A549 (cell line): ENCODE measurements around the gene ZDHHC18. TPM values are rescaled to one million over a fixed set of nuclear protein-coding genes. Genes with fewer than 3 reads are reported as not detected.

Experiments used
- ATAC-seq, 2 experiments: fragments of 200-7000 bp in 1 of 2; fragments of >200 bp in 1 of 2; cut with Nextera tagmentation in 1 of 2; cut with Tn5 transposase in 1 of 2; 3 replicates each; pipeline versions ENCODE4 v1.8.0 to v1.9.1; 2018 to 2020; ENCODE audit warnings: mild to moderate bottlenecking in 1 of 2, moderate library complexity in 1 of 2
- CTCF ChIA-PET: fragments of 300-600 bp; sonication (Branson Sonifier 250); formaldehyde crosslinking; extraction: SDS; loops from one replicate; lab custom pipeline; 2021; ENCODE audit warnings: antibody characterized with exemption, inconsistent platforms; lab: Yijun Ruan, JAX
- POLR2A ChIA-PET: fragments of 350-600 bp; formaldehyde crosslinking; extraction: SDS; loops from one replicate; lab custom pipeline; 2021; ENCODE audit warnings: antibody characterized with exemption, inconsistent platforms; lab: Yijun Ruan, JAX
- DNase-seq, 2 experiments: peaks; one replicate each; pipeline versions ENCODE4 v3.0.0 to v3.0.0-alpha.2; 2011 to 2016; ENCODE audit warnings: low read depth in 1 of 2, low spot score in 1 of 2
- FAIRE-seq: peaks from 2 replicates; lab custom pipeline; 2011; peaks lifted over from hg19 to GRCh38; lab: Jason Lieb, UNC
- H3K27ac ChIP-seq, 2 experiments: fragments of >200 bp; sonication (Bioruptor Twin); formaldehyde crosslinking; 3 replicates each; pipeline ENCODE4 v1.5.1; 2016 to 2017
- H3K4me1 ChIP-seq: fragments of >200 bp; sonication (Bioruptor Twin); formaldehyde crosslinking; 3 replicates; pipeline ENCODE4 v1.6.1; 2016
- H3K4me2 ChIP-seq: fragments of >200 bp; sonication (Bioruptor Twin); formaldehyde crosslinking; 3 replicates; pipeline ENCODE4 v1.6.1; 2016
- H3K4me3 ChIP-seq: fragments of >200 bp; sonication (Bioruptor Twin); formaldehyde crosslinking; 3 replicates; pipeline ENCODE4 v1.5.1; 2016
- H3K9me3 ChIP-seq: fragments of >200 bp; sonication (Bioruptor Twin); formaldehyde crosslinking; 3 replicates; pipeline ENCODE4 v1.6.1; 2016
- CEBPB ChIP-seq, 2 experiments: fragments of >200 bp in 1 of 2; sonication (Bioruptor Twin) in 1 of 2; formaldehyde crosslinking in 1 of 2; IDR thresholded peaks; 2 replicates each; pipeline ENCODE4 v1.6.1; 2012 to 2016
- CTCF ChIP-seq: fragments of >200 bp; sonication (Bioruptor Twin); formaldehyde crosslinking; IDR thresholded peaks from 3 replicates; pipeline ENCODE4 v1.5.1; 2016
- EHMT2 ChIP-seq: fragments of 200-600 bp; sonication (generic); IDR thresholded peaks from 2 replicates; pipeline ENCODE4 v1.6.1; 2016; ENCODE audit warnings: antibody characterized with exemption, low read depth, mild to moderate bottlenecking, moderate library complexity
- ESRRA ChIP-seq: fragments of 150-350 bp; IDR thresholded peaks from 2 replicates; pipeline ENCODE4 v1.6.1; 2014; ENCODE audit warnings: mild to moderate bottlenecking, low read length, borderline replicate concordance
- FOSB ChIP-seq: fragments of 250-450 bp; sonication (Bioruptor Pico); IDR thresholded peaks from 2 replicates; pipeline ENCODE4 v1.5.0; 2020; ENCODE audit warnings: mild to moderate bottlenecking, moderate library complexity
- FOSL2 ChIP-seq, 2 experiments: fragments of 450-650 bp in 1 of 2; fragments of >200 bp in 1 of 2; sonication (Bioruptor Twin) in 1 of 2; formaldehyde crosslinking; IDR thresholded peaks; 2 replicates each; pipeline versions ENCODE4 v1.5.0 to v1.6.1; 2016 to 2020; ENCODE audit warnings: mild to moderate bottlenecking in 1 of 2, moderate library complexity in 1 of 2
- HES2 ChIP-seq: fragments of >200 bp; sonication (Bioruptor Twin); formaldehyde crosslinking; IDR thresholded peaks from 2 replicates; pipeline ENCODE4 v1.6.1; 2016
- HEYL ChIP-seq: fragments of 250-450 bp; sonication (Bioruptor Pico); IDR thresholded peaks from 2 replicates; pipeline ENCODE4 v1.8.0; 2021; ENCODE audit warnings: mild to moderate bottlenecking, moderate library complexity
- JUNB ChIP-seq: fragments of >200 bp; sonication (Bioruptor Twin); formaldehyde crosslinking; IDR thresholded peaks from 2 replicates; pipeline ENCODE4 v1.6.1; 2016
- KDM1A ChIP-seq: fragments of 200-600 bp; sonication (generic); IDR thresholded peaks from 2 replicates; pipeline ENCODE4 v1.6.1; 2016; ENCODE audit warnings: low read depth, mild to moderate bottlenecking
- MAFK ChIP-seq: fragments of 450-650 bp; IDR thresholded peaks from 2 replicates; pipeline ENCODE4 v1.6.1; 2014; ENCODE audit not compliant: partially characterized antibody
- PHF8 ChIP-seq: fragments of 200-600 bp; sonication (generic); IDR thresholded peaks from 2 replicates; pipeline ENCODE4 v1.6.1; 2016; ENCODE audit warnings: low read depth, mild to moderate bottlenecking, antibody characterized with exemption, moderate library complexity, borderline replicate concordance
- POLR2AphosphoS2 ChIP-seq: conservative IDR thresholded peaks from 2 replicates; pipeline ENCODE4 v1.6.1; 2012; ENCODE audit warnings: low read length, improper control_type of control experiment, inconsistent platforms
- RCOR1 ChIP-seq: fragments of 150-350 bp; IDR thresholded peaks from 2 replicates; pipeline ENCODE4 v1.6.1; 2014; ENCODE audit warnings: antibody characterized with exemption, low read length, low read depth
- USF2 ChIP-seq: fragments of 450-650 bp; IDR thresholded peaks from 2 replicates; pipeline ENCODE4 v1.6.1; 2014; ENCODE audit warnings: antibody characterized with exemption
- ZC3H11A ChIP-seq: fragments of 450-650 bp; IDR thresholded peaks from 2 replicates; pipeline ENCODE4 v1.6.1; 2014; ENCODE audit warnings: antibody characterized with exemption, mild to moderate bottlenecking
- WGBS: methylation state at CpG from one replicate; pipeline ENCODE4 v1.1.6; 2017; ENCODE audit errors: missing lambda C conversion rate; 5-methylcytosine and 5-hydroxymethylcytosine counted together
- polyA plus RNA-seq, 4 experiments: library from polyadenylated mRNA; depleted of rRNA in 3 of 4; stranded (reverse); fragments of >200 nt; fragmentation: RNase III in 1 of 4; extraction: RNeasy Plus Mini Kit Qiagen cat#74134 plus additional on column Dnase treatment in 1 of 4; gene quantifications; 2 replicates in 3 of 4; 3 replicates in 1 of 4; pipeline ENCODE4 v1.2.3, GENCODE V29; 2011 to 2017
- TF ChIP-seq, protein P1 (sequence below): IDR thresholded peaks from 2 replicates; pipeline ENCODE4 v1.6.1; 2012
- TF ChIP-seq, protein P2 (sequence below): fragments of 250-450 bp; sonication (Bioruptor Pico); IDR thresholded peaks from 2 replicates; pipeline ENCODE4 v1.5.0; 2020; ENCODE audit warnings: low read depth, mild to moderate bottlenecking, moderate library complexity
- TF ChIP-seq, protein P3 (sequence below): fragments of 150-350 bp; IDR thresholded peaks from 2 replicates; pipeline ENCODE4 v1.6.1; 2014; ENCODE audit warnings: low read depth, mild to moderate bottlenecking, low read length
- TF ChIP-seq, protein P4 (sequence below): fragments of 200-600 bp; sonication (generic); IDR thresholded peaks from 2 replicates; pipeline ENCODE4 v1.6.1; 2016; ENCODE audit warnings: antibody characterized with exemption, mild to moderate bottlenecking, moderate library complexity

ZDHHC18 gene
- polyA plus RNA-seq, 2 of the 4 experiments (the other 2 are of a cell fraction), result 16.2 to 20.0 TPM

- TF ChIP-seq, protein P1, sequence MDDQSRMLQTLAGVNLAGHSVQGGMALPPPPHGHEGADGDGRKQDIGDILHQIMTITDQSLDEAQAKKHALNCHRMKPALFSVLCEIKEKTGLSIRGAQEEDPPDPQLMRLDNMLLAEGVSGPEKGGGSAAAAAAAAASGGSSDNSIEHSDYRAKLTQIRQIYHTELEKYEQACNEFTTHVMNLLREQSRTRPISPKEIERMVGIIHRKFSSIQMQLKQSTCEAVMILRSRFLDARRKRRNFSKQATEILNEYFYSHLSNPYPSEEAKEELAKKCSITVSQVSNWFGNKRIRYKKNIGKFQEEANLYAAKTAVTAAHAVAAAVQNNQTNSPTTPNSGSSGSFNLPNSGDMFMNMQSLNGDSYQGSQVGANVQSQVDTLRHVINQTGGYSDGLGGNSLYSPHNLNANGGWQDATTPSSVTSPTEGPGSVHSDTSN, result no peak
- TF ChIP-seq PHF8, result no peak
- no peak for TF ChIP-seq JUNB
- TF ChIP-seq KDM1A, result no peak
- no peak for TF ChIP-seq RCOR1
- TF ChIP-seq CTCF, result peak; percentile 37
- TF ChIP-seq, protein P2, sequence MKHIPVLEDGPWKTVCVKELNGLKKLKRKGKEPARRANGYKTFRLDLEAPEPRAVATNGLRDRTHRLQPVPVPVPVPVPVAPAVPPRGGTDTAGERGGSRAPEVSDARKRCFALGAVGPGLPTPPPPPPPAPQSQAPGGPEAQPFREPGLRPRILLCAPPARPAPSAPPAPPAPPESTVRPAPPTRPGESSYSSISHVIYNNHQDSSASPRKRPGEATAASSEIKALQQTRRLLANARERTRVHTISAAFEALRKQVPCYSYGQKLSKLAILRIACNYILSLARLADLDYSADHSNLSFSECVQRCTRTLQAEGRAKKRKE (CRISPR knock-in tag), result no peak
- TF ChIP-seq MAFK, result no peak
Measured at GRCh38 chr1:26887125-26887524, 60.6 kb downstream of the ZDHHC18 start (continued).

GRCh38 chr1:26888231-26888630 is 61.7 kb downstream of the ZDHHC18 start:
- 100% methylated on average over 1 of the region's 1 CpG for WGBS
- ChIA-PET CTCF (interaction anchor here (0.9 to 3.0 kb wide), 8 partner anchors 9 to 286 kb away, joined by 3 to 14 read pairs (median 8); no protein-coding TSS in a partner anchor), POLR2A (interaction anchor here (0.6 kb wide), 1 partner anchor 12 kb away, joined by 3 read pairs; the partner anchor contains the start of gene GPATCH3)
- TF ChIP-seq EHMT2 (no peak), FOSB (CRISPR knock-in tag) (no peak), HEYL (CRISPR knock-in tag) (no peak), ESRRA (no peak), FOSL2 (IDR thresholded peaks at IDR 0.05) (no peak), FOSL2 (CRISPR knock-in tag; IDR thresholded peaks at IDR 0.05) (no peak), POLR2AphosphoS2 (no peak), HES2 (no peak), CTCF (no peak), CEBPB (IDR thresholded peaks at IDR 0.05) (no peak), ZC3H11A (no peak), USF2 (no peak)
- TF ChIP-seq, protein P2 (CRISPR knock-in tag), result no peak
- TF ChIP-seq, protein P3, sequence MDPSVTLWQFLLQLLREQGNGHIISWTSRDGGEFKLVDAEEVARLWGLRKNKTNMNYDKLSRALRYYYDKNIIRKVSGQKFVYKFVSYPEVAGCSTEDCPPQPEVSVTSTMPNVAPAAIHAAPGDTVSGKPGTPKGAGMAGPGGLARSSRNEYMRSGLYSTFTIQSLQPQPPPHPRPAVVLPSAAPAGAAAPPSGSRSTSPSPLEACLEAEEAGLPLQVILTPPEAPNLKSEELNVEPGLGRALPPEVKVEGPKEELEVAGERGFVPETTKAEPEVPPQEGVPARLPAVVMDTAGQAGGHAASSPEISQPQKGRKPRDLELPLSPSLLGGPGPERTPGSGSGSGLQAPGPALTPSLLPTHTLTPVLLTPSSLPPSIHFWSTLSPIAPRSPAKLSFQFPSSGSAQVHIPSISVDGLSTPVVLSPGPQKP, result no peak
- TF ChIP-seq, protein P4, sequence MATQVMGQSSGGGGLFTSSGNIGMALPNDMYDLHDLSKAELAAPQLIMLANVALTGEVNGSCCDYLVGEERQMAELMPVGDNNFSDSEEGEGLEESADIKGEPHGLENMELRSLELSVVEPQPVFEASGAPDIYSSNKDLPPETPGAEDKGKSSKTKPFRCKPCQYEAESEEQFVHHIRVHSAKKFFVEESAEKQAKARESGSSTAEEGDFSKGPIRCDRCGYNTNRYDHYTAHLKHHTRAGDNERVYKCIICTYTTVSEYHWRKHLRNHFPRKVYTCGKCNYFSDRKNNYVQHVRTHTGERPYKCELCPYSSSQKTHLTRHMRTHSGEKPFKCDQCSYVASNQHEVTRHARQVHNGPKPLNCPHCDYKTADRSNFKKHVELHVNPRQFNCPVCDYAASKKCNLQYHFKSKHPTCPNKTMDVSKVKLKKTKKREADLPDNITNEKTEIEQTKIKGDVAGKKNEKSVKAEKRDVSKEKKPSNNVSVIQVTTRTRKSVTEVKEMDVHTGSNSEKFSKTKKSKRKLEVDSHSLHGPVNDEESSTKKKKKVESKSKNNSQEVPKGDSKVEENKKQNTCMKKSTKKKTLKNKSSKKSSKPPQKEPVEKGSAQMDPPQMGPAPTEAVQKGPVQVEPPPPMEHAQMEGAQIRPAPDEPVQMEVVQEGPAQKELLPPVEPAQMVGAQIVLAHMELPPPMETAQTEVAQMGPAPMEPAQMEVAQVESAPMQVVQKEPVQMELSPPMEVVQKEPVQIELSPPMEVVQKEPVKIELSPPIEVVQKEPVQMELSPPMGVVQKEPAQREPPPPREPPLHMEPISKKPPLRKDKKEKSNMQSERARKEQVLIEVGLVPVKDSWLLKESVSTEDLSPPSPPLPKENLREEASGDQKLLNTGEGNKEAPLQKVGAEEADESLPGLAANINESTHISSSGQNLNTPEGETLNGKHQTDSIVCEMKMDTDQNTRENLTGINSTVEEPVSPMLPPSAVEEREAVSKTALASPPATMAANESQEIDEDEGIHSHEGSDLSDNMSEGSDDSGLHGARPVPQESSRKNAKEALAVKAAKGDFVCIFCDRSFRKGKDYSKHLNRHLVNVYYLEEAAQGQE, result no peak
- Histone ChIP-seq H3K27ac (no peak overlapping the region), H3K4me3 (no peak overlapping the region), H3K4me2 (no peak overlapping the region; the same call in 2 of the 3 replicates), H3K4me1 (peaks cover 9% of the 10 kb centered on the region; the same call in 2 of the 3 replicates), H3K9me3 (no peaks in the 10 kb centered on the region)
- FAIRE-seq (no peak), DNase-seq (no peak), ATAC-seq (no peak)
